Measurements from ENCODE around the gene BAHCC1.

- TF ChIP-seq EP300 (IDR thresholded peaks at IDR 0.05; ENCODE audit: borderline replicate concordance) = no peak
- TF ChIP-seq TAF1 (IDR thresholded peaks at IDR 0.05; ENCODE audit: low read depth) = no peak
- TF ChIP-seq CEBPB (IDR thresholded peaks at IDR 0.05) = no peak
- TF ChIP-seq CREB1 (IDR thresholded peaks at IDR 0.05; ENCODE audit: low read depth) = no peak
- TF ChIP-seq RAD21 (IDR thresholded peaks at IDR 0.05; ENCODE audit: low read depth) = no peak
Observed at GRCh38 chr17:81445642-81446503, 50.6 kb downstream of the BAHCC1 start.
